Neural progenitor cell (in vitro differentiated cells): ENCODE data around the gene OR7A5.
"Not testable (repeated sequence)": the region's sequence is repeated elsewhere in the genome, so short reads cannot be mapped to it uniquely, and the experiment has no call there.

ENCODE experiments used
- CTCF ChIP-seq: fragments of 200-600 bp; sonication (generic); IDR thresholded peaks from 2 replicates; pipeline ENCODE4 v1.5.1; 2017; ENCODE audit warnings: antibody characterized with exemption, mild to moderate bottlenecking
- EZH2 ChIP-seq: fragments of 200-600 bp; sonication (generic); IDR thresholded peaks from 2 replicates; pipeline ENCODE4 v1.6.1; 2017; ENCODE audit warnings: antibody characterized with exemption, mild to moderate bottlenecking, moderate library complexity
- EZH2phosphoT487 ChIP-seq: fragments of 200-600 bp; sonication (generic); IDR thresholded peaks from 2 replicates; pipeline ENCODE4 v1.6.1; 2017; ENCODE audit warnings: antibody characterized with exemption

GRCh38 chr19:14781713-14782536 is 53.1 kb downstream of the OR7A5 start:
- not testable (repeated sequence) for TF ChIP-seq CTCF, EZH2, EZH2phosphoT487
